Measurements from ENCODE around the gene LRRC4. TPM values are rescaled to one million over a fixed set of nuclear protein-coding genes. Genes with fewer than 3 reads are reported as not detected.

Gene LRRC4
- total RNA-seq, 1 donor from 2014 or later = 0.16 TPM

DNA sequence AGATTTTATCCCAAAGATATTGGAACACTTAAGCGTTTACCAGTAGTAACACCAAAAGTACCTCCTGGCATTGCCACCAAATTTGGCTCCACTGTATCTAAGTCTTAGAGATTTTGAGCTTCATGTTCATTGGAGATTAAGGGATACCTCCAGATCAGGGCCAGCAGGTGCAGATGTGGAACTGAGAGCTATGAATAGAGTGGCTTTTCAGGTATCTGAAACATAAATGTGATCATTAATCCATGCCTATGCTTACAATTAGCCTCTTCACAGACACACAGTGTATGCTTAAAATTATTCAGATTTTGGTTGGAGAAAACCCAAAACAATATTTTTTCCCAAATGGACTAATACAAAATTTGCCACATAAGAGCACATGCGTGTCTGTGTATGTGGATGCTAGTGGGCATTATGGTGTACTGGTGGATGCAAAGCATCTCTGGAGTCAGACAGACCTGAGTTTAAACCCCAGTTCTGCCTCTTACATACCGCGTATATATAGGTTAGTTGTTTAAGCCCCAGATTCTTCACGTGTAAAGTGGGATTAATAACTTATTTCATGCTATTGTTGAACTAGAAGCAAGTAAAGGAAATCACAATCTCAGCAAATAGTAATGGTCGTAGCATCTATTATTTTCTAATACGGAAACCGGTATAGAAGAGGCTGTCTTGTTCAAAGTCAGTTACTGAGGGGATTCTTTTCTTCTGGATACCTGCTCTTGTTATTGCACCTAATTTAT, 6.8 kb upstream of the LRRC4 start:
- intact Hi-C loops (cut with micrococcal nuclease) = no loop called here
- peaks cover 27% of the 10 kb centered on the region for H3K4me1 Mint-ChIP-seq
- CTCF ChIA-PET = no interaction called here
- ATAC-seq (ENCODE audit: low read depth) (no peak), DNase-seq (no peak)
- peaks cover 6% of the 10 kb centered on the region for H3K36me3 Mint-ChIP-seq (ENCODE audit: low read depth)
- TF ChIP-seq, protein P1, sequence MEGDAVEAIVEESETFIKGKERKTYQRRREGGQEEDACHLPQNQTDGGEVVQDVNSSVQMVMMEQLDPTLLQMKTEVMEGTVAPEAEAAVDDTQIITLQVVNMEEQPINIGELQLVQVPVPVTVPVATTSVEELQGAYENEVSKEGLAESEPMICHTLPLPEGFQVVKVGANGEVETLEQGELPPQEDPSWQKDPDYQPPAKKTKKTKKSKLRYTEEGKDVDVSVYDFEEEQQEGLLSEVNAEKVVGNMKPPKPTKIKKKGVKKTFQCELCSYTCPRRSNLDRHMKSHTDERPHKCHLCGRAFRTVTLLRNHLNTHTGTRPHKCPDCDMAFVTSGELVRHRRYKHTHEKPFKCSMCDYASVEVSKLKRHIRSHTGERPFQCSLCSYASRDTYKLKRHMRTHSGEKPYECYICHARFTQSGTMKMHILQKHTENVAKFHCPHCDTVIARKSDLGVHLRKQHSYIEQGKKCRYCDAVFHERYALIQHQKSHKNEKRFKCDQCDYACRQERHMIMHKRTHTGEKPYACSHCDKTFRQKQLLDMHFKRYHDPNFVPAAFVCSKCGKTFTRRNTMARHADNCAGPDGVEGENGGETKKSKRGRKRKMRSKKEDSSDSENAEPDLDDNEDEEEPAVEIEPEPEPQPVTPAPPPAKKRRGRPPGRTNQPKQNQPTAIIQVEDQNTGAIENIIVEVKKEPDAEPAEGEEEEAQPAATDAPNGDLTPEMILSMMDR (IDR thresholded peaks at IDR 0.05) = no peak
- H3K9me3 Mint-ChIP-seq = no peaks in the 10 kb centered on the region
- no peak overlapping the region for H3K27ac Mint-ChIP-seq
- H3K4me3 Mint-ChIP-seq = no peak overlapping the region
- POLR2A ChIA-PET = no interaction called here
- H3K27me3 Mint-ChIP-seq = no peaks in the 10 kb centered on the region

DNA sequence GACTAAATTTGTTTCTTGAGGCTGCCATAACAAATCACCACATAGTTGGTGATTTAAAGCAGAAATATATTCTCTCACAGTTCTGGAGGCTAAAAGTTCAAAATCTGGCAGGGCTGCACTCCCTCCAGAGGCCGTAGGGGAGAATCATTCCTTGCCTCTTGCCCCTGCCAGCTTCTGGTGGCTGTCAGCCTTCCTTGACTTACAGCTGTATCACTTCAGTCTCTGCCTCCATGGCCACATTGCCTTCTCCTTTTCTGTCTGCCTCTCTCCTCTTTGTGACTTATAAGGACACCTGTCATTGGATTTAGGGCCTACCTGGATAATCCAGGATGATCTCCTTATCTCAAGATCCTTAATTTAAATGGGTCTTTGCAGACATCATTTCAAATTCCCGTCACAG, 5.8 kb upstream of the LRRC4 start:
- intact Hi-C loops (cut with micrococcal nuclease) = no loop called here
- CTCF ChIA-PET = no interaction called here
- Mint-ChIP-seq H3K36me3 (ENCODE audit: low read depth) (peaks cover under 1% of the 10 kb centered on the region), H3K9me3 (no peaks in the 10 kb centered on the region), H3K4me3 (no peak overlapping the region), H3K27ac (no peak overlapping the region), H3K4me1 (peaks cover 28% of the 10 kb centered on the region), H3K27me3 (no peaks in the 10 kb centered on the region)
- TF ChIP-seq, protein P1 (IDR thresholded peaks at IDR 0.05) = no peak
- ATAC-seq (ENCODE audit: low read depth) (no peak), DNase-seq (no peak)
- POLR2A ChIA-PET = no interaction called here

DNA sequence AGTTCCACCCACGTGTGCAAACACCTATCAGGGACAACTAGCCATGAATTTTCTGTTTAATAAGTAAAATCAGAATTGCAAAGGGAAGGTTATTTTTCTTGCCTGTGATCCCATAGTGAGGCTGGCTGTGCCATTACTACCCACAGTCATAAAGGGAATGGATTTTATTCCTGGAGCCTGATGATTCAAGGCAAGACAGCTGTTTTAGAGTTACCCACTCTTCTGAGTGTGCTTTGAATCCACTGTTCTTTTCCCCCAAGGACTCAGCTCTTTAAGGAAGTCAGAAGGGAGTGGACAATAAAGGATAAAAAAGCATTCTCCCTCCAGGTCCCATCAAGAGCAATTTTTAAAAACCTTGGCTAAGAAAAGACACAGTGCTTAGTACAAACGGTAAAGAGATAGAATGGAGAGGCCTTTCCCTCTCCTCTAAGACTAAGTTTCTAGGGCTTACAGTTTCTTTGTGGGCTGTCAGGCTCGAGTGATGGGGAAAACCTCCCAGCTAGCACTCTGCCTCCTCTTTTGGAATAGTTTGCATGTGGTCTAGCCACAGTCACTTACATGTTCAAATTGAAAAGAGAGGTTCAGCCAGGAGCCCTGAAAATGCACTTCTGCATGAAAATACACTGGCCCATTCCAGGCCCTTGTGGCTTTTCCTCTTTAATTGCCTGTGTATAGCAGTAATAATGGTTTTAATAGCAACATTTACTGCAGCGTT, 5.1 kb upstream of the LRRC4 start:
- H3K27me3 Mint-ChIP-seq = no peaks in the 10 kb centered on the region
- no peaks in the 10 kb centered on the region for H3K9me3 Mint-ChIP-seq
- TF ChIP-seq, protein P1 (IDR thresholded peaks at IDR 0.05) = no peak
- POLR2A ChIA-PET = no interaction called here
- ATAC-seq (ENCODE audit: low read depth) (no peak), DNase-seq (no peak)
- H3K4me1 Mint-ChIP-seq = peaks cover 28% of the 10 kb centered on the region
- no peak overlapping the region for H3K27ac Mint-ChIP-seq
- intact Hi-C loops (cut with micrococcal nuclease) = no loop called here
- no peak overlapping the region for H3K4me3 Mint-ChIP-seq
- no peaks in the 10 kb centered on the region for H3K36me3 Mint-ChIP-seq (ENCODE audit: low read depth)
- CTCF ChIA-PET = interaction anchor here (1.0 kb wide), 1 partner anchor 99 kb away, joined by 3 read pairs; no protein-coding TSS in a partner anchor

DNA sequence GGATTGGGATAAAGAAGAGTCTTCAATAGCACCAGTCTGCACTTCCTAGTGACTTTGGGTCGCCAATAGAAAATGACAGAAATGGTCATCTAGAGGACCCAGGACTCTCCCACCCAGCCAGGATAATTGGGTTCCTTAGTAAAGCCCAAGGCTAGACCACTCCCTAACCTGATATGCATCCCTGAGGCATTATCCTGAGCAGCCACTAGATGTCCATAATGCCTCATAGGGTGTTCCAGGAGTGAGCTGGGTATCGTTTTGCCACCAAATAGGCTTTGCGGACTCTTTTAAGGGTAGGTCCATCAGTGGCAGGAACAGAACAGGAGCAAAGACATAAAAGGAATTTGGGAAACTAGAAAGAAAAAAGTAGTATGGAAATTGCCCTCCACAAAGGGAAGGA, 4.5 kb upstream of the LRRC4 start:
- no peak for DNase-seq
- ChIA-PET CTCF (interaction anchor here (1.0 kb wide), 1 partner anchor 100 kb away, joined by 3 read pairs; no protein-coding TSS in a partner anchor), POLR2A (no interaction called here)
- TF ChIP-seq, protein P1 (IDR thresholded peaks at IDR 0.05) = no peak
- Mint-ChIP-seq H3K36me3 (ENCODE audit: low read depth) (no peaks in the 10 kb centered on the region), H3K27me3 (no peaks in the 10 kb centered on the region), H3K4me3 (no peak overlapping the region), H3K4me1 (peaks cover 29% of the 10 kb centered on the region), H3K27ac (no peak overlapping the region), H3K9me3 (no peaks in the 10 kb centered on the region)
- intact Hi-C loops (cut with micrococcal nuclease) = no loop called here
- ATAC-seq (ENCODE audit: low read depth) = no peak

DNA sequence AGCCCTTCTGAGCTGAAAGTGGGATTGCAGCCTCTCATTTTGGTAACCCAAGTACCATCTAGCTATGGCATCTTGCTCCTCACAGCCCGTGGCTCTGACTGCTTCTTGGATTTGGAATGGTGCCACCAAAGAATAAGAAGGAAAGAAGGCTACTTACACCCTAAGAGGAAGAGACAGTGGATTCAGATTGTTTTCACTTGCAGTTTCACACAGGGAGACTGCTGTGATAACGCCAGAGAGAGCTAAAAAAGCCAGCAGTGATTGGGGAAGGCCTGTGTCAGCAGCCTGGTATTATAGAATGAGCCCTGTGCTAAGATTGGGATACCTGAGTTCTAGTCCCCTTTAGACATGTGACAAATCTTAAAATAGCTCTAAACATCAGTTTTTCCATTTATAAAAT, 3.6 kb upstream of the LRRC4 start:
- Mint-ChIP-seq H3K27me3 (no peaks in the 10 kb centered on the region), H3K36me3 (ENCODE audit: low read depth) (no peaks in the 10 kb centered on the region), H3K4me3 (no peak overlapping the region), H3K27ac (no peak overlapping the region), H3K9me3 (no peaks in the 10 kb centered on the region), H3K4me1 (peaks cover 36% of the 10 kb centered on the region)
- ATAC-seq (ENCODE audit: low read depth) (no peak), DNase-seq (no peak)
- intact Hi-C loops (cut with micrococcal nuclease) = loop anchor here (5.0 kb wide), 3 partner anchors 72 to 172 kb away; no protein-coding TSS in a partner anchor
- TF ChIP-seq, protein P1 (IDR thresholded peaks at IDR 0.05) = no peak
- CTCF ChIA-PET = no interaction called here
- POLR2A ChIA-PET = no interaction called here

Measured in activated B cell treated with CpG ODN at 0.5 μM for 24 hours (primary cell).